ENCODE data around the gene ZNF778.
"Not testable (repeated sequence)": the region's sequence is repeated elsewhere in the genome, so short reads cannot be mapped to it uniquely, and the experiment has no call there.

The ZNF778 gene

DNA sequence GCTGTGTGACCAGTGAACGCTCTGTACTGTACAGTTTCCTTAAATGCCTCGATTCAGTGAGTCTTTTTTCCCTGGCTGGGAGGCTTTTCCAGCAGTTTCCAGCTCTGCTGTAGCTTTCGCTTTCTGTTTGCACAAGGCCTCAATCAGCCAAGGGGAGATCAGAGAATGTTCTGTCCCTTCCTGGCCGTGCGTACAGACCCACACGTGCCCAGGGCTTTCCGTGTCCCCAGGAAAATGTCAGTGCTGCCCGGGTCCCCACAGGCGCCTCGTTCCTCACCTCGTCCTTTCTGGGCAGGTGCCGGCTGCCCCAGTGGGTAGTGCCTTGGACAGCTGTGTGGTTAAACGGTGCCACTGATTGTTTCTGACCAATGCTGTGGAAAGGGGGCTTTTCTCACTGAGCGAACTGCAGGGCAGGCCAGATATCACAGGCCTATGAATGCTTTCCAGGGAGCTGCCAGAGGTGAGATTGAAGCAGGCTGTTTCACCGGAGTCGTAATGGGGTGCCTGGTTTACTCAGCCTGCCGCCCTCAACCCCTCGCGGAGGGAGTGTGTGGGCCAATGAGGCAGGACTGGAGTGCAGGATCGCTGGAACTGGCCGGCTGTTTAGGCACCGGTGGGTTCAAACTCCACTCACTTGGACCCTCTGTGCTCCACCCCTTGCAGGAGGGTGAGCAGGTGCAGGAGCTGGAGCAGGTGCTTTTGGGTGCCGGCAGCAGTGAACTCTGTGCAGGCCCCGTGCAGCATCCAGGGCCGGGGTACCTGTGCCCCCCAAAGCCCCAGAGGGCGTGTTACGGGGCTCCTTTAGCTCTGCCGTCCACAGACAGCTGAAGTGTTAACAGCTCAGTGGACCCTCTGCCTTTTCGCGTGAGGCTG lies 44.4 kb downstream of the ZNF778 start:
- no peak for DNase-seq (ENCODE audit: low spot score)
- TF ChIP-seq, protein P1, sequence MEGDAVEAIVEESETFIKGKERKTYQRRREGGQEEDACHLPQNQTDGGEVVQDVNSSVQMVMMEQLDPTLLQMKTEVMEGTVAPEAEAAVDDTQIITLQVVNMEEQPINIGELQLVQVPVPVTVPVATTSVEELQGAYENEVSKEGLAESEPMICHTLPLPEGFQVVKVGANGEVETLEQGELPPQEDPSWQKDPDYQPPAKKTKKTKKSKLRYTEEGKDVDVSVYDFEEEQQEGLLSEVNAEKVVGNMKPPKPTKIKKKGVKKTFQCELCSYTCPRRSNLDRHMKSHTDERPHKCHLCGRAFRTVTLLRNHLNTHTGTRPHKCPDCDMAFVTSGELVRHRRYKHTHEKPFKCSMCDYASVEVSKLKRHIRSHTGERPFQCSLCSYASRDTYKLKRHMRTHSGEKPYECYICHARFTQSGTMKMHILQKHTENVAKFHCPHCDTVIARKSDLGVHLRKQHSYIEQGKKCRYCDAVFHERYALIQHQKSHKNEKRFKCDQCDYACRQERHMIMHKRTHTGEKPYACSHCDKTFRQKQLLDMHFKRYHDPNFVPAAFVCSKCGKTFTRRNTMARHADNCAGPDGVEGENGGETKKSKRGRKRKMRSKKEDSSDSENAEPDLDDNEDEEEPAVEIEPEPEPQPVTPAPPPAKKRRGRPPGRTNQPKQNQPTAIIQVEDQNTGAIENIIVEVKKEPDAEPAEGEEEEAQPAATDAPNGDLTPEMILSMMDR (IDR thresholded peaks at IDR 0.05; ENCODE audit: extremely low read depth, insufficient read depth, missing control alignments), result no peak
- in situ Hi-C loops (cut with MboI; ENCODE audit: low pct_unique_long_range_greater_than_20kb, low sequenced_read_pairs, unreplicated experiment), result no loop called here

- DNase-seq (ENCODE audit: low spot score), result no peak
- in situ Hi-C loops (cut with MboI; ENCODE audit: low pct_unique_long_range_greater_than_20kb, low sequenced_read_pairs, unreplicated experiment), result no loop called here
- TF ChIP-seq, protein P1 (IDR thresholded peaks at IDR 0.05; ENCODE audit: extremely low read depth, insufficient read depth, missing control alignments), result no peak
These were observed 47.5 kb downstream of the ZNF778 start for GRCh38 chr16:89264800-89265550.

- in situ Hi-C loops (cut with MboI; ENCODE audit: low pct_unique_long_range_greater_than_20kb, low sequenced_read_pairs, unreplicated experiment), result no loop called here
- TF ChIP-seq, protein P1 (IDR thresholded peaks at IDR 0.05; ENCODE audit: extremely low read depth, insufficient read depth, missing control alignments), result no peak
- no peak for DNase-seq (ENCODE audit: low spot score)
These were observed 48.1 kb downstream of the ZNF778 start for GRCh38 chr16:89265647-89266046.

GRCh38 chr16:89266521-89267134 lies 49.1 kb downstream of the ZNF778 start:
- DNase-seq (ENCODE audit: low spot score), result no peak
- TF ChIP-seq, protein P1 (IDR thresholded peaks at IDR 0.05; ENCODE audit: extremely low read depth, insufficient read depth, missing control alignments), result no peak
- in situ Hi-C loops (cut with MboI; ENCODE audit: low pct_unique_long_range_greater_than_20kb, low sequenced_read_pairs, unreplicated experiment), result no loop called here

DNA sequence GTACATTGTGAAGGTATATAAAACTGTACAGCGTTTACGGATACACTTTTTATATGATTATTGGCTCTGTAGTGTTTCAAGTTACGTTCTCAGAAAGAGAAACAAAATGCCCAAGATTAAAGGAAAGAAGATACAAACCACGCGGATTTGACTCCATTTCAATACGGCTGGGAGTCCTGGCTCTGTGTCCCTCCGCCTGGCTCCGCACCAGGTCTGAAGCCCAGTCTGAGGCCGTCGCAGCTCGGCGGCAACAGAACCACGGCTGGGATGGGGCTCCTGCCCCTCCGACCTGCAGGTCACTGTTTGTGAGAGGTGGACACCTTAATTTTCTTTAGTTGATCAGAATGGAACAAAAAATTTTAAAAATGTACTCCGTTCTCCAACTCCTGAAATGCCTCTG lies 50.2 kb downstream of the ZNF778 start:
- DNase-seq (ENCODE audit: low spot score); in situ Hi-C loops (cut with MboI; ENCODE audit: low pct_unique_long_range_greater_than_20kb, low sequenced_read_pairs, unreplicated experiment): not testable (repeated sequence)

DNA sequence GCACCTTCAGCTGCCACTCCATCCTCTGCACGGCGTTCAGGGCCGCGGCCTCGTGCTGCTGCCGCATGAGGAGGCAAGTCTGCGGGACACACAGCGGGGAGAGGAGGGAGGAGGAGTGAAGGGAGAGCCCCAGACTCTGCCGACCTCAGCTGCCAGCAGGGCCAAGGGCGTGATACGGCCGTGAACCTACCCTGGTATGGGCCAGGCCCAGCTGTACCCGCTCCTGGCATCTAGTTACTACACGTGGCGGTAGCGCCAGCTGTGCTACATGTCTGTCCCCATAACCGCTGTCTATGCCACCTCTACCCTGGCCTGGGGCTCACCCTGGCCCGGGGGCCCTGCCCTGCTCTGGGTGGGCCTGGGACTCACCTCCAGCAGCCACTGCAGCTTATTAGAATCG lies 51.1 kb downstream of the ZNF778 start:
- in situ Hi-C loops (cut with MboI; ENCODE audit: low pct_unique_long_range_greater_than_20kb, low sequenced_read_pairs, unreplicated experiment), result no loop called here
- no peak for DNase-seq (ENCODE audit: low spot score)
- TF ChIP-seq, protein P1 (IDR thresholded peaks at IDR 0.05; ENCODE audit: extremely low read depth, insufficient read depth, missing control alignments), result no peak

Data from GM13977 (cell line).